Mesothelial cell of epicardium (in vitro differentiated cells): ENCODE results near the gene RSRC2. TPM values are rescaled to one million over a fixed set of nuclear protein-coding genes. Genes with fewer than 3 reads are reported as not detected.
"Not testable (repeated sequence)": the region's sequence is repeated elsewhere in the genome, so short reads cannot be mapped to it uniquely, and the experiment has no call there.

Experiments
- DNase-seq, 2 experiments: peaks; one replicate each; pipeline ENCODE4 v3.0.0; 2021; ENCODE audit warnings: low spot score in 2 of 2; ENCODE audit not compliant: unreplicated experiment in 2 of 2
- H3K27ac Mint-ChIP-seq: 2 replicates; pipeline ENCODE4 v1.8.0; 2021; ENCODE audit warnings: mixed read lengths
- H3K27me3 Mint-ChIP-seq: 2 replicates; pipeline ENCODE4 v1.8.0; 2021; ENCODE audit warnings: low read depth, mixed read lengths
- H3K36me3 Mint-ChIP-seq: 2 replicates; pipeline ENCODE4 v1.8.0; 2021; ENCODE audit warnings: mixed read lengths
- H3K4me1 Mint-ChIP-seq: 2 replicates; pipeline ENCODE4 v1.8.0; 2021; ENCODE audit warnings: mixed read lengths
- H3K4me3 Mint-ChIP-seq: 2 replicates; pipeline ENCODE4 v1.8.0; 2021; ENCODE audit warnings: mild to moderate bottlenecking, moderate library complexity, mixed read lengths
- H3K9me3 Mint-ChIP-seq: 2 replicates; pipeline ENCODE4 v1.8.0; 2021; ENCODE audit warnings: mixed read lengths
- total RNA-seq: library from RNA; stranded (reverse); gene quantifications from 3 replicates; pipeline ENCODE4 v1.2.1, GENCODE V29; 2021
- TF ChIP-seq, protein P1 (sequence below): fragments of 200-600 bp; sonication (generic); IDR thresholded peaks from one replicate; pipeline ENCODE4 v1.5.0; 2021; ENCODE audit warnings: antibody characterized with exemption; ENCODE audit not compliant: unreplicated experiment

RSRC2 gene, protein sequence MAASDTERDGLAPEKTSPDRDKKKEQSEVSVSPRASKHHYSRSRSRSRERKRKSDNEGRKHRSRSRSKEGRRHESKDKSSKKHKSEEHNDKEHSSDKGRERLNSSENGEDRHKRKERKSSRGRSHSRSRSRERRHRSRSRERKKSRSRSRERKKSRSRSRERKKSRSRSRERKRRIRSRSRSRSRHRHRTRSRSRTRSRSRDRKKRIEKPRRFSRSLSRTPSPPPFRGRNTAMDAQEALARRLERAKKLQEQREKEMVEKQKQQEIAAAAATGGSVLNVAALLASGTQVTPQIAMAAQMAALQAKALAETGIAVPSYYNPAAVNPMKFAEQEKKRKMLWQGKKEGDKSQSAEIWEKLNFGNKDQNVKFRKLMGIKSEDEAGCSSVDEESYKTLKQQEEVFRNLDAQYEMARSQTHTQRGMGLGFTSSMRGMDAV
- 124 to 131 TPM (median 131 TPM) in 3 replicates for total RNA-seq

DNA sequence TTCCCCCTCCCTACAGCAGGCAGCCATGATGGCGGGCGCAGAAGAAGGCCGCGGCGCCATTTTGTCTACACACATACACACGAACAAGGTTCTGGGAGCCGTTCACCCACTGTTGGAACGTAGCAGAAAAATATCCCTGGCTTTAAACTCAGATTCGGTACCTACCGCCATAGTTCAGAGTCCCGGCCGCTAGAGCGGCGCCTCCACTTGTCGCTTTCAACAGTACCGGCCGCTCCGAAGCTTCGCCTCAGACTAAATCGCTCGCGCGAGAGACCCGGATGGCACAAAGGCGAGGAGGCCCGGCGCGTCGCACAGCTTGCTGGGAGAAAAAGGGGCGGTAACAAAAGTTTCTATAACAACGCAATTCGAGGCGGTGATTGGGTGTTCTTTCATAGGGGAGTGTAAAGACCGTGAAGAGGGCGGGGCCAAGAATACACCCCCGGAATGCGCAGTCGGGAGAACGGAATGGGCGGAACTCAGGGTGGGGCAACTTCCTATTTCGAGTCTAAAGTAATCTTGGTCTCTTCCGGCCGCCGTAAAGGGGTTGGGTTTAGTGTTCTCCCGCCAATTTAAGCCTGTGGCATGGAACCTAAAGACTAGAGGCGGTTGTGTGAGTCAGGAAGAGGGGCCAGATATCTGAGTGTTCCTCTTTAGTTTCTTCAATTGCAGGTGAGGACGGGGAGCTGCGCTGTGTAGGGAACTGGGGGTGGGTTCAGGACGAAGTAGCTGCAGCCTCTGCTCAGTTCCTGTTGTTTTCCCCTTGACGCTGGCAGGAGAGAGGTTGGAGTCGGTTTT, at the start of gene RSRC2, which contains the start of gene KNTC1:
RSRC2 (minus strand) TSS at position 254 of the 795 bp plus-strand sequence; CDS start at position 171, 83 bp downstream.
KNTC1 (plus strand) TSS at position 567 of the 795 bp plus-strand sequence. CDS start 2,815 bp downstream, outside the sequence.
- no peak within 1 kb of the TSS for H3K27ac Mint-ChIP-seq
- peak; percentile 92 to 95 for DNase-seq
- H3K36me3 Mint-ChIP-seq = peaks cover 5% of the 10 kb centered on the region
- H3K4me3 Mint-ChIP-seq = no peak within 1 kb of the TSS
- TF ChIP-seq, protein P1, sequence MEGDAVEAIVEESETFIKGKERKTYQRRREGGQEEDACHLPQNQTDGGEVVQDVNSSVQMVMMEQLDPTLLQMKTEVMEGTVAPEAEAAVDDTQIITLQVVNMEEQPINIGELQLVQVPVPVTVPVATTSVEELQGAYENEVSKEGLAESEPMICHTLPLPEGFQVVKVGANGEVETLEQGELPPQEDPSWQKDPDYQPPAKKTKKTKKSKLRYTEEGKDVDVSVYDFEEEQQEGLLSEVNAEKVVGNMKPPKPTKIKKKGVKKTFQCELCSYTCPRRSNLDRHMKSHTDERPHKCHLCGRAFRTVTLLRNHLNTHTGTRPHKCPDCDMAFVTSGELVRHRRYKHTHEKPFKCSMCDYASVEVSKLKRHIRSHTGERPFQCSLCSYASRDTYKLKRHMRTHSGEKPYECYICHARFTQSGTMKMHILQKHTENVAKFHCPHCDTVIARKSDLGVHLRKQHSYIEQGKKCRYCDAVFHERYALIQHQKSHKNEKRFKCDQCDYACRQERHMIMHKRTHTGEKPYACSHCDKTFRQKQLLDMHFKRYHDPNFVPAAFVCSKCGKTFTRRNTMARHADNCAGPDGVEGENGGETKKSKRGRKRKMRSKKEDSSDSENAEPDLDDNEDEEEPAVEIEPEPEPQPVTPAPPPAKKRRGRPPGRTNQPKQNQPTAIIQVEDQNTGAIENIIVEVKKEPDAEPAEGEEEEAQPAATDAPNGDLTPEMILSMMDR = no peak
- no peaks in the 10 kb centered on the region for H3K9me3 Mint-ChIP-seq
- H3K4me1 Mint-ChIP-seq = peaks cover 27% of the 10 kb centered on the region
- no peaks in the 10 kb centered on the region for H3K27me3 Mint-ChIP-seq

DNA sequence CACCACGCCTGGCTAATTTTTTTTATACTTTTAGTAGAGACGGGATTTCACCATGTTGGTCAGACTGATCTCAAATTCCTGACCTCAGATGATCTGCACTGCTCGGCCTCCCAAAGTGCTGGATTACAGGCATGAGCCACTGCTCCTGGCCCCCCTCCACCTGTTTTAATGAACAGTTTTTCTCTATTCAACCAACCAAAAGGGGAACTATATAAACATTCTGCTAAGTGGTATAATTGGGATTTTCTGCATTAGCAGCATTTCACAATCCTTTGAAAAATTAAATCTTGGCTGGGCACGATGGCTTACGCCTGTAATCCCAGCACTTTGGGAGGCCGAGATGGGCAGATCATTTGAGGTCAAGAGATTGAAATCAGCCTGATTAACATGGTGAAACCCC, 45.1 kb upstream of the RSRC2 start:
- H3K4me1 Mint-ChIP-seq = no peaks in the 10 kb centered on the region
- H3K36me3 Mint-ChIP-seq = peaks cover 18% of the 10 kb centered on the region
- H3K27me3 Mint-ChIP-seq = no peaks in the 10 kb centered on the region
- H3K9me3 Mint-ChIP-seq = no peaks in the 10 kb centered on the region
- TF ChIP-seq, protein P1 = no peak
- H3K27ac Mint-ChIP-seq = no peak overlapping the region
- DNase-seq = no peak
- no peak overlapping the region for H3K4me3 Mint-ChIP-seq

DNA sequence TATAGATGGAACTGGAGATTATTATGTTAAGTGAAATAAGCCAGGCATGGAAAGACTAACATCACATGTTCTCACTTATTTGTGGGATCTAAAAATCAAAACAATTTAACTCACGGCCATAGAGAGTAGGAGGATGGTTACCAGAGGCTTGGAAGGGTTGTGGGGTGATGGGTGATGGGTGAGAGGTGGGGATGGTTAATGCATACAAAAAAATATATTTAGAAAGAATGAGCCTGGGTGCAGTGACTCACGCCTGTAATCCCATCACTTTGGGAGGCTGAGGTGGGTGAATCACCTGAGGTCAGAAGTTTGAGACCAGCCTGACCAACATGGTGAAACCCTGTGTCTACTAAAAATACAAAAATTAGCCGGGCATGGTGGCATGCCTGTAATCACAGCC, 43.3 kb upstream of the RSRC2 start:
- H3K9me3 Mint-ChIP-seq, DNase-seq, H3K27me3 Mint-ChIP-seq, H3K4me1 Mint-ChIP-seq, H3K27ac Mint-ChIP-seq, H3K4me3 Mint-ChIP-seq, H3K36me3 Mint-ChIP-seq: not testable (repeated sequence)

DNA sequence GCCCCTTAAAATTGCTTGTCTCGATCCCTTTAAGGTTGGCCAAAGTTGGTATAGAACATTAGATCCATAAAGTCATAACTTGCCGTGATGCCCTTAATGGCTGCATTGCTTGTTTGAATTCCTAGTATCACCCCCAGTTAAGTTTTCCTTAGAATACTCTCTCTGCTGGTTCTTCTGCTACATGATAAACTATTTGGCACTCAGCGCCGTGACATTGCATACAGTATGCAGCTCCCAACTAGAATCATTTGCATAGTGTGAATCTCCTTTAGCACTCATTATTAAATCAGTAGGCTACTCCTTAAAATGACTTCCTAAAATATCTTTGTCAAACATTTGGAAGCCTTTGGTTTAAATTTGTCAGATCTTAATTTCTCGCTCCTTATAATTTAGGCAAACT, 42.6 kb upstream of the RSRC2 start:
- no peak overlapping the region for H3K4me3 Mint-ChIP-seq
- TF ChIP-seq, protein P1 = no peak
- H3K9me3 Mint-ChIP-seq = no peaks in the 10 kb centered on the region
- H3K4me1 Mint-ChIP-seq = no peaks in the 10 kb centered on the region
- DNase-seq = no peak
- H3K36me3 Mint-ChIP-seq = peaks cover 11% of the 10 kb centered on the region
- H3K27ac Mint-ChIP-seq = no peak overlapping the region
- no peaks in the 10 kb centered on the region for H3K27me3 Mint-ChIP-seq

DNA sequence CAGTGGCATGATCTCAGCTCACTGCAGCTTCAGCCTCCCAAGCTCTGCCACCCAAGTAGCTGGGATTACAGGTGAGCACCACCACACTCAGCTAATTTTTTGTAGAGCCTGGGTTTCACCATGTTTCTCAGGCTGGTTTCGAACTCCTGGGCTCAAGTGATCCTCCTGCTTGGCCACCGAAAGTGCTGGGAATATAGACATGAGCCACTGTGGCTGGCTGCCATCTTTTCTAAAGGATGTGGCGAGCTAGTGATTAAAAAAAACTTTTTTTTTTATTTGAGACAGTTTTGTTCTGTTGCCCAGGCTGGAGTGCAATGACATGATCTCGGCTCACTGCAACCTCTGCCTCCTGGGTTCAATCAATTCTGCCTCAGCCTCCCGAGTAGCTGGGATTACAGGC, 40.1 kb upstream of the RSRC2 start:
- H3K9me3 Mint-ChIP-seq, DNase-seq, H3K4me3 Mint-ChIP-seq, H3K27ac Mint-ChIP-seq, H3K4me1 Mint-ChIP-seq, H3K27me3 Mint-ChIP-seq: not testable (repeated sequence)
- peaks cover 16% of the 10 kb centered on the region for H3K36me3 Mint-ChIP-seq

DNA sequence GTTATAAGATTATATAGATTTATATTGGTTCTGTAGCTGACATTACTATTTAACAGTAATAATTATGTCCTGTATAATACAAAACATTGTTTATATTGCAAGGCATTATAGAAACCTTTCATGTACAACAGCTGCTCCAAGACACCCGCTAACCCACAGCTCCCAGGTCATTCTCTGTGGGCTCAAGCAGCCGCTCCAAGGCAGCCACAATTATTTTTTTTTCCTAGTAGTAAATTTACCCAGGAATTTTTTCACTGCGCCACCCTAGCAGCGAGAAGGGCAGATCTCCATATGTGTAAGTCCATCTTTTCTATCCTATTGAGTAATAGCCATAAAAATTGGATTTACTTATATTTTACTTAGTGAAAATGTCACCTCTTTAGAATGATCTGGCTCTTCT, 36.6 kb upstream of the RSRC2 start:
- peaks cover 25% of the 10 kb centered on the region for H3K36me3 Mint-ChIP-seq
- H3K27me3 Mint-ChIP-seq = no peaks in the 10 kb centered on the region
- no peak overlapping the region for H3K27ac Mint-ChIP-seq
- H3K4me1 Mint-ChIP-seq = no peaks in the 10 kb centered on the region
- H3K4me3 Mint-ChIP-seq = no peak overlapping the region
- DNase-seq = no peak
- peaks cover 8% of the 10 kb centered on the region for H3K9me3 Mint-ChIP-seq
- TF ChIP-seq, protein P1 = no peak
